Upper lobe of left lung (tissue), 6 donors: Measurements from ENCODE around the gene ZBED1. TPM values are rescaled to one million over a fixed set of nuclear protein-coding genes. Genes with fewer than 3 reads are reported as not detected.

Source experiments
- ATAC-seq, 2 donors: fragments of 200-7000 bp; cut with Tn5 transposase; one replicate each; pipeline ENCODE4 v1.9.1; 2022; ENCODE audit warnings: mild to moderate bottlenecking in 2 of 2, moderate library complexity in 2 of 2; ENCODE audit not compliant: low FRiP score in 2 of 2
- DNase-seq, 2 donors: peaks; one replicate each; pipeline ENCODE4 v3.0.0-alpha.2; 2019 to 2020
- H3K27ac ChIP-seq, 4 donors: fragments of 200-600 bp; sonication (generic); one replicate each; pipeline ENCODE4 v1.5.1; 2016 to 2019
- H3K27me3 ChIP-seq, 4 donors: fragments of 200-600 bp; sonication (generic); one replicate each; pipeline ENCODE4 v1.5.1; 2017 to 2019
- H3K36me3 ChIP-seq, 4 donors: fragments of 200-600 bp; sonication (generic); one replicate each; pipeline ENCODE4 v1.5.1; 2016 to 2019
- H3K4me1 ChIP-seq, 4 donors: fragments of 200-600 bp; sonication (generic); one replicate each; pipeline ENCODE4 v1.5.1; 2018 to 2019
- H3K4me3 ChIP-seq, 4 donors: fragments of 200-600 bp; sonication (generic); one replicate each; pipeline ENCODE4 v1.5.1; 2017 to 2019; ENCODE audit warnings: mild to moderate bottlenecking in 2 of 4, moderate library complexity in 1 of 4
- H3K9me3 ChIP-seq, 4 donors: fragments of 200-600 bp; sonication (generic); one replicate each; pipeline ENCODE4 v1.5.1; 2018 to 2019
- CTCF ChIP-seq, 6 experiments: fragments of 450-650 bp in 4 of 6; fragments of 200-600 bp in 2 of 6; sonication (generic) in 2 of 6; IDR thresholded peaks; one replicate each; pipeline ENCODE4 v1.5.1; 2016 to 2019; ENCODE audit warnings: antibody characterized with exemption in 6 of 6
- EP300 ChIP-seq, 4 donors: sonication (generic); formaldehyde crosslinking; IDR thresholded peaks; one replicate each; pipeline ENCODE4 v1.5.1; 2017; ENCODE audit warnings: antibody characterized with exemption in 4 of 4, control low read depth in 2 of 4
- POLR2A ChIP-seq, 4 donors: fragments of 450-650 bp; IDR thresholded peaks; one replicate each; pipeline ENCODE4 v1.5.1; 2016 to 2017; ENCODE audit warnings: antibody characterized with exemption in 4 of 4, mild to moderate bottlenecking in 2 of 4
- POLR2AphosphoS5 ChIP-seq, 2 donors: sonication (generic); formaldehyde crosslinking; IDR thresholded peaks; one replicate each; pipeline ENCODE4 v1.5.1; 2017; ENCODE audit warnings: antibody characterized with exemption in 2 of 2
- WGBS, 2 donors: methylation state at CpG; one replicate each; pipeline ENCODE4 v1.1.5; 2017 to 2018; 5-methylcytosine and 5-hydroxymethylcytosine counted together
- total RNA-seq, 6 donors: library from RNA; depleted of rRNA in 4 of 6; stranded (reverse); fragments of >200 nt in 4 of 6; gene quantifications; one replicate each; pipeline versions ENCODE4 v1.1.0 to v1.2.1, GENCODE V29; 2016 to 2021
- donor health status: DM: no; HTN: no; CAD: no; lungs with moderate emphysema.
- donor health status: DM: no; HTN: yes; CAD: no; lungs with severe emphysema.

The ZBED1 gene
- total RNA-seq, 6 donors from 2014 or later: 33.2 to 48.7 (median 41.6) TPM

GRCh38 chrX:2446815-2447214, 54.0 kb downstream of the ZBED1 start:
- ATAC-seq (no peak), DNase-seq (no peak)
- no peak for TF ChIP-seq POLR2AphosphoS5 (IDR thresholded peaks at IDR 0.05)
- TF ChIP-seq POLR2A (IDR thresholded peaks at IDR 0.05): no peak
- no peak for TF ChIP-seq CTCF (IDR thresholded peaks at IDR 0.05)
- no peak for TF ChIP-seq EP300 (IDR thresholded peaks at IDR 0.05)
- Histone ChIP-seq H3K27me3 (no peaks in the 10 kb centered on the region), H3K9me3 (no peaks in the 10 kb centered on the region), H3K4me1 (no peaks in the 10 kb centered on the region), H3K36me3 (peaks cover 0 to 3% (median 0%) of the 10 kb centered on the region in 4 donors), H3K27ac (no peak overlapping the region), H3K4me3 (no peak overlapping the region)
- 97 to 99% methylated on average over 13 to 14 of the region's 14 CpGs for WGBS, 2 donors

- ATAC-seq (no peak), DNase-seq (no peak)
- 94 to 95% methylated on average over 31 of the region's 31 CpGs for WGBS, 2 donors
These were observed 54.8 kb downstream of the ZBED1 start for GRCh38 chrX:2445662-2446623.

GRCh38 chrX:2442694-2443093, 58.1 kb downstream of the ZBED1 start:
- H3K9me3 ChIP-seq: no peaks in the 10 kb centered on the region
- no peak overlapping the region for H3K27ac ChIP-seq
- ATAC-seq: no peak
- DNase-seq: no peak
- H3K27me3 ChIP-seq: no peaks in the 10 kb centered on the region
- no peaks in the 10 kb centered on the region for H3K4me1 ChIP-seq
- WGBS, 2 donors: 84 to 85% methylated on average over 7 of the region's 7 CpGs
- H3K36me3 ChIP-seq: peaks cover 0 to 6% (median 1%) of the 10 kb centered on the region in 4 donors
- TF ChIP-seq POLR2AphosphoS5 (IDR thresholded peaks at IDR 0.05) (no peak), CTCF (IDR thresholded peaks at IDR 0.05) (no peak), EP300 (IDR thresholded peaks at IDR 0.05) (no peak), POLR2A (IDR thresholded peaks at IDR 0.05) (no peak)
- no peak overlapping the region for H3K4me3 ChIP-seq

More at GRCh38 chrX:2445662-2446623, 54.8 kb downstream of the ZBED1 start:
- no peak overlapping the region for H3K4me3 ChIP-seq
- peaks cover 0 to 3% (median under 1%) of the 10 kb centered on the region in 4 donors for H3K36me3 ChIP-seq
- no peaks in the 10 kb centered on the region for H3K27me3 ChIP-seq
- no peaks in the 10 kb centered on the region for H3K9me3 ChIP-seq
- TF ChIP-seq EP300 (IDR thresholded peaks at IDR 0.05): no peak
- TF ChIP-seq CTCF (IDR thresholded peaks at IDR 0.05): no peak
- no peak for TF ChIP-seq POLR2AphosphoS5 (IDR thresholded peaks at IDR 0.05)
- no peak for TF ChIP-seq POLR2A (IDR thresholded peaks at IDR 0.05)
- H3K4me1 ChIP-seq: no peaks in the 10 kb centered on the region
- no peak overlapping the region for H3K27ac ChIP-seq

GRCh38 chrX:2441466-2441865, 59.3 kb downstream of the ZBED1 start:
- TF ChIP-seq POLR2A (IDR thresholded peaks at IDR 0.05): no peak
- TF ChIP-seq CTCF (IDR thresholded peaks at IDR 0.05): no peak
- TF ChIP-seq POLR2AphosphoS5 (IDR thresholded peaks at IDR 0.05): no peak
- TF ChIP-seq EP300 (IDR thresholded peaks at IDR 0.05): no peak
- Histone ChIP-seq H3K4me1 (no peaks in the 10 kb centered on the region), H3K27me3 (no peaks in the 10 kb centered on the region), H3K4me3 (no peak overlapping the region), H3K9me3 (no peaks in the 10 kb centered on the region), H3K27ac (no peak overlapping the region), H3K36me3 (peaks cover 0 to 6% (median 0%) of the 10 kb centered on the region in 4 donors)
- 97 to 100% methylated on average over 5 of the region's 5 CpGs for WGBS, 2 donors
- no peak for ATAC-seq
- DNase-seq: no peak
